K562 (cell line): ENCODE measurements around the gene SVOP. TPM values are rescaled to one million over a fixed set of nuclear protein-coding genes. Genes with fewer than 3 reads are reported as not detected.

Experiments
- ARNT ChIP-seq, 2 experiments: fragments of 450-650 bp; IDR thresholded peaks; 2 replicates each; pipeline ENCODE4 v1.6.1; 2016; ENCODE audit warnings: mild to moderate bottlenecking in 1 of 2
- CCAR2 ChIP-seq: fragments of 200-400 bp; formaldehyde crosslinking; IDR thresholded peaks from 2 replicates; pipeline ENCODE4 v1.6.1; 2017; ENCODE audit warnings: mild to moderate bottlenecking, low read depth, low read length
- CREB3L1 ChIP-seq: fragments of 450-650 bp; IDR thresholded peaks from 2 replicates; pipeline ENCODE4 v1.6.1; 2014; ENCODE audit warnings: low read depth, mild to moderate bottlenecking, moderate library complexity, borderline replicate concordance
- FOS ChIP-seq: IDR thresholded peaks from 3 replicates; pipeline ENCODE4 v1.6.1; 2011; ENCODE audit not compliant: insufficient read length; ENCODE audit errors: extremely low read depth
- FOXJ3 ChIP-seq: sonication (generic); formaldehyde crosslinking; IDR thresholded peaks from 2 replicates; pipeline ENCODE4 v1.4.0; 2020; ENCODE audit warnings: mild to moderate bottlenecking, missing genetic modification reagents
- IFI16 ChIP-seq: fragments of 250-450 bp; sonication (Bioruptor Pico); IDR thresholded peaks from 2 replicates; pipeline ENCODE4 v2.1.2; 2022; ENCODE audit warnings: mild to moderate bottlenecking, inconsistent platforms
- LEF1 ChIP-seq: fragments of 450-650 bp; IDR thresholded peaks from 2 replicates; pipeline ENCODE4 v1.6.1; 2016; ENCODE audit warnings: mild to moderate bottlenecking
- NCOA2 ChIP-seq, 2 experiments: fragments of 450-650 bp; IDR thresholded peaks; 2 replicates each; pipeline ENCODE4 v1.6.1; 2018; ENCODE audit warnings: mild to moderate bottlenecking in 2 of 2, moderate library complexity in 1 of 2; ENCODE audit not compliant: partially characterized antibody in 2 of 2
- NR2C2 ChIP-seq, 2 experiments: fragments of 200-800 bp in 1 of 2; sonication (Bioruptor generic) in 1 of 2; sonication (generic) in 1 of 2; formaldehyde crosslinking in 1 of 2; IDR thresholded peaks; 2 replicates each; pipeline versions ENCODE4 v1.6.1 to v1.8.0; 2016 to 2022; ENCODE audit warnings: mild to moderate bottlenecking in 1 of 2, missing compliant biosample characterization in 1 of 2, missing genetic modification characterization in 1 of 2, missing genetic modification reagents in 1 of 2
- RB1 ChIP-seq: fragments of 450-650 bp; IDR thresholded peaks from 2 replicates; pipeline ENCODE4 v1.6.1; 2017; ENCODE audit warnings: low read depth, mild to moderate bottlenecking
- SAP30 ChIP-seq: fragments of 200-600 bp; sonication (generic); IDR thresholded peaks from 2 replicates; pipeline ENCODE4 v1.6.1; 2012; ENCODE audit warnings: borderline replicate concordance, low read depth, mild to moderate bottlenecking, moderate library complexity, low read length, control low read depth, inconsistent platforms; ENCODE audit not compliant: insufficient read depth, poor library complexity, severe bottlenecking
- STAG1 ChIP-seq: sonication (generic); formaldehyde crosslinking; IDR thresholded peaks from 2 replicates; pipeline ENCODE4 v1.5.0; 2020; ENCODE audit warnings: missing genetic modification reagents, borderline replicate concordance
- TAF1 ChIP-seq: IDR thresholded peaks from 2 replicates; pipeline ENCODE4 v1.6.1; 2011; ENCODE audit warnings: mild to moderate bottlenecking, low read length, moderate library complexity; ENCODE audit not compliant: insufficient read depth, control insufficient read depth, severe bottlenecking; ENCODE audit errors: extremely low read depth
- ZBED1 ChIP-seq: IDR thresholded peaks from 2 replicates; pipeline ENCODE4 v1.6.1; 2014
- ZEB2 ChIP-seq: fragments of 450-650 bp; IDR thresholded peaks from 2 replicates; pipeline ENCODE4 v1.6.1; 2016
- ZFP1 ChIP-seq: fragments of 450-650 bp; formaldehyde crosslinking; IDR thresholded peaks from 2 replicates; pipeline ENCODE4 v1.4.0; 2020; ENCODE audit warnings: mild to moderate bottlenecking, mixed read lengths
- ZFP30 ChIP-seq: fragments of 250-450 bp; sonication (Bioruptor Pico); IDR thresholded peaks from 2 replicates; pipeline ENCODE4 v1.8.0; 2022; ENCODE audit warnings: moderate library complexity, mild to moderate bottlenecking, inconsistent platforms, borderline replicate concordance
- ZNF444 ChIP-seq: fragments of 250-450 bp; sonication (Bioruptor Pico); IDR thresholded peaks from 2 replicates; pipeline ENCODE4 v1.4.0; 2020; ENCODE audit warnings: mild to moderate bottlenecking, moderate library complexity
- ZNF551 ChIP-seq: fragments of 250-450 bp; sonication (Bioruptor Pico); IDR thresholded peaks from 2 replicates; pipeline ENCODE4 v1.5.0; 2021; ENCODE audit warnings: mild to moderate bottlenecking, moderate library complexity
- ZNF584 ChIP-seq: fragments of 200-800 bp; sonication (Bioruptor generic); IDR thresholded peaks from 2 replicates; pipeline ENCODE4 v1.6.1; 2016; ENCODE audit warnings: low read depth, mild to moderate bottlenecking, missing genetic modification characterization, missing compliant biosample characterization
- polyA plus RNA-seq, 8 experiments: library from polyadenylated mRNA; depleted of rRNA in 4 of 8; stranded (reverse) in 5 of 8; unstranded in 3 of 8; fragments of >200 nt; fragmentation: Nextera tagmentation in 2 of 8; fragmentation: Illumina TruSeq in 1 of 8; extraction: Ambion mirVana in 2 of 8; extraction: Trizol in 1 of 8; gene quantifications; 2 replicates each; pipeline versions ENCODE4 v1.2.1 to v1.2.3, GENCODE V29; 2011 to 2014; ENCODE audit warnings: inconsistent platforms in 1 of 8, missing spikeins in 1 of 8
- total RNA-seq, 7 experiments: library from RNA; depleted of rRNA in 6 of 7; stranded (reverse); fragments of >200 nt in 6 of 7; fragmentation: Illumina TruSeq in 2 of 7; extraction: Trizol in 2 of 7; gene quantifications; 2 replicates each; pipeline versions ENCODE4 v1.2.1 to v1.2.3, GENCODE V29; 2011 to 2021; ENCODE audit warnings: low replicate concordance in 1 of 7
- TF ChIP-seq, protein P1 (sequence below): fragments of 450-650 bp; formaldehyde crosslinking; IDR thresholded peaks from 2 replicates; pipeline ENCODE4 v1.4.0; 2020; ENCODE audit warnings: mild to moderate bottlenecking, moderate library complexity
- TF ChIP-seq, protein P2 (sequence below): IDR thresholded peaks from 2 replicates; pipeline ENCODE4 v1.6.1; 2011; ENCODE audit warnings: borderline replicate concordance, low read depth, mild to moderate bottlenecking, moderate library complexity, low read length; ENCODE audit not compliant: insufficient read depth, poor library complexity, severe bottlenecking
- TF ChIP-seq, protein P3 (sequence below): fragments of 250-450 bp; sonication (Bioruptor Pico); IDR thresholded peaks from 2 replicates; pipeline ENCODE4 v1.6.1; 2021; ENCODE audit warnings: mild to moderate bottlenecking

The SVOP gene
- total and polyA plus RNA-seq, 9 of the 15 experiments (the other 6 are each of a cell fraction or from before 2014, with no cell fraction given) = 0.01 to 0.09 (median 0.06) TPM; not detected in 1

DNA sequence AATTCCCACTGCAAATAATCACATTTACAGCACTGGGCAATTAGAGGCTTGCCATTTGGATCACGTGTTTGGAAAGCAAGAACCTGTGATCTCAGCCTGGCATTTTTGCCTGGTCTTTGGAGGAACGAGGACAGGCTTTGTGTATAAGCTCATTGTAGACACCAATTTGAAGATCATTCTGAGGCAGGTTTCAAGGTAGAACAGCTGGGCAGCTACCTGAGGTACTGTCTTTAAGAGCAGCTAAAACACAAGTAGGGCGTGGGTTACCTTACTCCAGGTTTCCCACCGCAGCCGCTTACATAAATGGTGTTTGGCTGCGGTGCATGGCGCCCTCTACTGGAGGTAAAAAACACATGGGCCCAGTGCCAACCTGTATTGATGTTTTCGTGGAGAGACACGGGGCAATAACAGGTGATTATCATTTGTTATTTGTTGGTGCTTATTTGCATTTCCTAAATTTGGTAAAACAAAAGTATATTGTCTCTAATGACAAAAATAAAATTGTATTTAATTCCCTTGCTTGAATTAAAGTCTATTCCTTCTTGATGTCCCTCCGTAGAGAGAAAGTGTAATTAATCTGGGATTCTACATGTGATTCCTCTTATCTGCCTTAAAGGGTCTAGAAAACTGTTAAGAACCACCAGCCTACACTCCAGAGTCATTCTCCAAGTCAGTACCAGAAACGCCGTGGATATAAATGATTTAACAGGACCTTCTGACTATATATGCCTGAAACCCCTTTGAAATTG is 69.7 kb downstream of the SVOP start (continued):
- TF ChIP-seq, protein P1, sequence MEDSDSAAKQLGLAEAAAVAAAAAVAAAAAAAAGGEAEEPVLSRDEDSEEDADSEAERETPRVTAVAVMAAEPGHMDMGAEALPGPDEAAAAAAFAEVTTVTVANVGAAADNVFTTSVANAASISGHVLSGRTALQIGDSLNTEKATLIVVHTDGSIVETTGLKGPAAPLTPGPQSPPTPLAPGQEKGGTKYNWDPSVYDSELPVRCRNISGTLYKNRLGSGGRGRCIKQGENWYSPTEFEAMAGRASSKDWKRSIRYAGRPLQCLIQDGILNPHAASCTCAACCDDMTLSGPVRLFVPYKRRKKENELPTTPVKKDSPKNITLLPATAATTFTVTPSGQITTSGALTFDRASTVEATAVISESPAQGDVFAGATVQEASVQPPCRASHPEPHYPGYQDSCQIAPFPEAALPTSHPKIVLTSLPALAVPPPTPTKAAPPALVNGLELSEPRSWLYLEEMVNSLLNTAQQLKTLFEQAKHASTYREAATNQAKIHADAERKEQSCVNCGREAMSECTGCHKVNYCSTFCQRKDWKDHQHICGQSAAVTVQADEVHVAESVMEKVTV (CRISPR knock-in tag) = peak; percentile 42
- TF ChIP-seq FOXJ3 = no peak
- TF ChIP-seq ZEB2 = peak; percentile 34; the same call in 1 of the 2 replicates
- TF ChIP-seq, protein P2, sequence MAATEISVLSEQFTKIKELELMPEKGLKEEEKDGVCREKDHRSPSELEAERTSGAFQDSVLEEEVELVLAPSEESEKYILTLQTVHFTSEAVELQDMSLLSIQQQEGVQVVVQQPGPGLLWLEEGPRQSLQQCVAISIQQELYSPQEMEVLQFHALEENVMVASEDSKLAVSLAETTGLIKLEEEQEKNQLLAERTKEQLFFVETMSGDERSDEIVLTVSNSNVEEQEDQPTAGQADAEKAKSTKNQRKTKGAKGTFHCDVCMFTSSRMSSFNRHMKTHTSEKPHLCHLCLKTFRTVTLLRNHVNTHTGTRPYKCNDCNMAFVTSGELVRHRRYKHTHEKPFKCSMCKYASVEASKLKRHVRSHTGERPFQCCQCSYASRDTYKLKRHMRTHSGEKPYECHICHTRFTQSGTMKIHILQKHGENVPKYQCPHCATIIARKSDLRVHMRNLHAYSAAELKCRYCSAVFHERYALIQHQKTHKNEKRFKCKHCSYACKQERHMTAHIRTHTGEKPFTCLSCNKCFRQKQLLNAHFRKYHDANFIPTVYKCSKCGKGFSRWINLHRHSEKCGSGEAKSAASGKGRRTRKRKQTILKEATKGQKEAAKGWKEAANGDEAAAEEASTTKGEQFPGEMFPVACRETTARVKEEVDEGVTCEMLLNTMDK = peak; percentile 27
- TF ChIP-seq ARNT (IDR thresholded peaks at IDR 0.05) = no peak
- TF ChIP-seq ZFP30 (CRISPR knock-in tag) = no peak
- TF ChIP-seq NR2C2 (CRISPR knock-in tag; IDR thresholded peaks at IDR 0.05) = no peak
- no peak for TF ChIP-seq NR2C2 (tag; IDR thresholded peaks at IDR 0.05)
- peak; percentile 28; the same call in 1 of the 2 replicates for TF ChIP-seq RB1
- TF ChIP-seq NCOA2 (IDR thresholded peaks at IDR 0.05; ENCODE audit: partially characterized antibody in 2 of 2) = no peak
- TF ChIP-seq FOS = no peak
- no peak for TF ChIP-seq ZBED1
- TF ChIP-seq CREB3L1 = no peak
- no peak for TF ChIP-seq SAP30
- TF ChIP-seq LEF1 = no peak
- TF ChIP-seq, protein P3, sequence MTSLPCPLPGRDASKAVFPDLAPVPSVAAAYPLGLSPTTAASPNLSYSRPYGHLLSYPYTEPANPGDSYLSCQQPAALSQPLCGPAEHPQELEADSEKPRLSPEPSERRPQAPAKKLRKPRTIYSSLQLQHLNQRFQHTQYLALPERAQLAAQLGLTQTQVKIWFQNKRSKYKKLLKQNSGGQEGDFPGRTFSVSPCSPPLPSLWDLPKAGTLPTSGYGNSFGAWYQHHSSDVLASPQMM = no peak
- no peak for TF ChIP-seq ZNF584 (CRISPR knock-in tag)
- TF ChIP-seq IFI16 = no peak
- TF ChIP-seq CCAR2 = no peak
- TF ChIP-seq STAG1 = peak; percentile 85; the same call in 1 of the 2 replicates
- TF ChIP-seq TAF1 = no peak
- TF ChIP-seq ZFP1 (CRISPR knock-in tag) = no peak
- no peak for TF ChIP-seq ZNF551
- TF ChIP-seq ZNF444 = no peak
